ENCODE results near the gene NOTCH2.
"Not testable (repeated sequence)": the region's sequence is repeated elsewhere in the genome, so short reads cannot be mapped to it uniquely, and the experiment has no call there.

Gene NOTCH2

GRCh38 chr1:120032253-120032652 is 37.2 kb downstream of the NOTCH2 start:
- not testable (repeated sequence) for H3K27me3 ChIP-seq (ENCODE audit: control insufficient read depth in 1 of 2, insufficient read depth in 2 of 2, low read length in 2 of 2); H3K27ac ChIP-seq (ENCODE audit: low read depth, low read length); H3K4me1 ChIP-seq (ENCODE audit: insufficient read depth, low read length); H3K36me3 ChIP-seq (ENCODE audit: insufficient read depth, low read length); H3K9ac ChIP-seq (ENCODE audit: low read length); H3K9me3 ChIP-seq (ENCODE audit: low read length); H3K4me3 ChIP-seq (ENCODE audit: low read depth in 1 of 2, low read length in 2 of 2)

- H3K4me3 ChIP-seq (ENCODE audit: low read depth in 1 of 2, low read length in 2 of 2); H3K36me3 ChIP-seq (ENCODE audit: insufficient read depth, low read length); H3K27ac ChIP-seq (ENCODE audit: low read depth, low read length); H3K27me3 ChIP-seq (ENCODE audit: control insufficient read depth in 1 of 2, insufficient read depth in 2 of 2, low read length in 2 of 2); H3K9ac ChIP-seq (ENCODE audit: low read length); H3K9me3 ChIP-seq (ENCODE audit: low read length); H3K4me1 ChIP-seq (ENCODE audit: insufficient read depth, low read length): not testable (repeated sequence)
Observed at GRCh38 chr1:120023791-120024190, 45.7 kb downstream of the NOTCH2 start.

GRCh38 chr1:120014978-120015377 is 54.5 kb downstream of the NOTCH2 start:
- H3K4me3 ChIP-seq (ENCODE audit: low read depth in 1 of 2, low read length in 2 of 2); H3K27ac ChIP-seq (ENCODE audit: low read depth, low read length); H3K9me3 ChIP-seq (ENCODE audit: low read length); H3K36me3 ChIP-seq (ENCODE audit: insufficient read depth, low read length); H3K9ac ChIP-seq (ENCODE audit: low read length); H3K27me3 ChIP-seq (ENCODE audit: control insufficient read depth in 1 of 2, insufficient read depth in 2 of 2, low read length in 2 of 2); H3K4me1 ChIP-seq (ENCODE audit: insufficient read depth, low read length): not testable (repeated sequence)

GRCh38 chr1:120008320-120008719 is 61.1 kb downstream of the NOTCH2 start:
- H3K27ac ChIP-seq (ENCODE audit: low read depth, low read length); H3K4me3 ChIP-seq (ENCODE audit: low read depth in 1 of 2, low read length in 2 of 2); H3K9ac ChIP-seq (ENCODE audit: low read length); H3K9me3 ChIP-seq (ENCODE audit: low read length); H3K27me3 ChIP-seq (ENCODE audit: control insufficient read depth in 1 of 2, insufficient read depth in 2 of 2, low read length in 2 of 2); H3K4me1 ChIP-seq (ENCODE audit: insufficient read depth, low read length); H3K36me3 ChIP-seq (ENCODE audit: insufficient read depth, low read length): not testable (repeated sequence)

GRCh38 chr1:120007850-120008249 is 61.6 kb downstream of the NOTCH2 start:
- H3K36me3 ChIP-seq (ENCODE audit: insufficient read depth, low read length); H3K4me1 ChIP-seq (ENCODE audit: insufficient read depth, low read length); H3K27ac ChIP-seq (ENCODE audit: low read depth, low read length); H3K27me3 ChIP-seq (ENCODE audit: control insufficient read depth in 1 of 2, insufficient read depth in 2 of 2, low read length in 2 of 2); H3K4me3 ChIP-seq (ENCODE audit: low read depth in 1 of 2, low read length in 2 of 2); H3K9me3 ChIP-seq (ENCODE audit: low read length); H3K9ac ChIP-seq (ENCODE audit: low read length): not testable (repeated sequence)

- H3K27ac ChIP-seq (ENCODE audit: low read depth, low read length); H3K36me3 ChIP-seq (ENCODE audit: insufficient read depth, low read length); H3K9me3 ChIP-seq (ENCODE audit: low read length); H3K4me1 ChIP-seq (ENCODE audit: insufficient read depth, low read length); H3K4me3 ChIP-seq (ENCODE audit: low read depth in 1 of 2, low read length in 2 of 2); H3K9ac ChIP-seq (ENCODE audit: low read length); H3K27me3 ChIP-seq (ENCODE audit: control insufficient read depth in 1 of 2, insufficient read depth in 2 of 2, low read length in 2 of 2): not testable (repeated sequence)
Observed at GRCh38 chr1:120001035-120001434, 68.4 kb downstream of the NOTCH2 start.

- not testable (repeated sequence) for H3K27me3 ChIP-seq (ENCODE audit: control insufficient read depth in 1 of 2, insufficient read depth in 2 of 2, low read length in 2 of 2); H3K4me1 ChIP-seq (ENCODE audit: insufficient read depth, low read length); H3K4me3 ChIP-seq (ENCODE audit: low read depth in 1 of 2, low read length in 2 of 2); H3K9me3 ChIP-seq (ENCODE audit: low read length); H3K9ac ChIP-seq (ENCODE audit: low read length); H3K36me3 ChIP-seq (ENCODE audit: insufficient read depth, low read length); H3K27ac ChIP-seq (ENCODE audit: low read depth, low read length)
Observed at GRCh38 chr1:119996731-119997312, 72.6 kb downstream of the NOTCH2 start.

GRCh38 chr1:119995975-119996374 is 73.5 kb downstream of the NOTCH2 start:
- H3K9ac ChIP-seq (ENCODE audit: low read length); H3K9me3 ChIP-seq (ENCODE audit: low read length); H3K27ac ChIP-seq (ENCODE audit: low read depth, low read length); H3K4me1 ChIP-seq (ENCODE audit: insufficient read depth, low read length); H3K36me3 ChIP-seq (ENCODE audit: insufficient read depth, low read length); H3K27me3 ChIP-seq (ENCODE audit: control insufficient read depth in 1 of 2, insufficient read depth in 2 of 2, low read length in 2 of 2); H3K4me3 ChIP-seq (ENCODE audit: low read depth in 1 of 2, low read length in 2 of 2): not testable (repeated sequence)

- no peak overlapping the region for H3K4me3 ChIP-seq (ENCODE audit: low read depth in 1 of 2, low read length in 2 of 2)
- no peak overlapping the region for H3K27ac ChIP-seq (ENCODE audit: low read depth, low read length)
- H3K9ac ChIP-seq (ENCODE audit: low read length): no peak overlapping the region
- H3K27me3 ChIP-seq (ENCODE audit: control insufficient read depth in 1 of 2, insufficient read depth in 2 of 2, low read length in 2 of 2): no peaks in the 10 kb centered on the region
- peaks cover 8% of the 10 kb centered on the region for H3K36me3 ChIP-seq (ENCODE audit: insufficient read depth, low read length)
- H3K4me1 ChIP-seq (ENCODE audit: insufficient read depth, low read length): peaks cover 13% of the 10 kb centered on the region
- no peaks in the 10 kb centered on the region for H3K9me3 ChIP-seq (ENCODE audit: low read length)
Observed at GRCh38 chr1:119988306-119989062, 81.0 kb downstream of the NOTCH2 start.

GRCh38 chr1:119987686-119988085 is 81.8 kb downstream of the NOTCH2 start:
- H3K4me1 ChIP-seq (ENCODE audit: insufficient read depth, low read length): peaks cover 14% of the 10 kb centered on the region
- no peaks in the 10 kb centered on the region for H3K27me3 ChIP-seq (ENCODE audit: control insufficient read depth in 1 of 2, insufficient read depth in 2 of 2, low read length in 2 of 2)
- H3K9me3 ChIP-seq (ENCODE audit: low read length): no peaks in the 10 kb centered on the region
- no peak overlapping the region for H3K4me3 ChIP-seq (ENCODE audit: low read depth in 1 of 2, low read length in 2 of 2)
- no peak overlapping the region for H3K9ac ChIP-seq (ENCODE audit: low read length)
- H3K36me3 ChIP-seq (ENCODE audit: insufficient read depth, low read length): peaks cover 8% of the 10 kb centered on the region
- peak overlapping the region; percentile 12 for H3K27ac ChIP-seq (ENCODE audit: low read depth, low read length)

GRCh38 chr1:119987112-119987511 is 82.3 kb downstream of the NOTCH2 start:
- H3K27me3 ChIP-seq (ENCODE audit: control insufficient read depth in 1 of 2, insufficient read depth in 2 of 2, low read length in 2 of 2): no peaks in the 10 kb centered on the region

GRCh38 chr1:119986007-119986497 is 83.4 kb downstream of the NOTCH2 start:
- no peak overlapping the region for H3K27ac ChIP-seq (ENCODE audit: low read depth, low read length)
- H3K27me3 ChIP-seq (ENCODE audit: control insufficient read depth in 1 of 2, insufficient read depth in 2 of 2, low read length in 2 of 2): no peaks in the 10 kb centered on the region
- peaks cover 29% of the 10 kb centered on the region for H3K4me1 ChIP-seq (ENCODE audit: insufficient read depth, low read length)
- peaks cover 8% of the 10 kb centered on the region for H3K36me3 ChIP-seq (ENCODE audit: insufficient read depth, low read length)
- no peak overlapping the region for H3K4me3 ChIP-seq (ENCODE audit: low read depth in 1 of 2, low read length in 2 of 2)
- H3K9me3 ChIP-seq (ENCODE audit: low read length): no peaks in the 10 kb centered on the region
- H3K9ac ChIP-seq (ENCODE audit: low read length): no peak overlapping the region

More at GRCh38 chr1:119987112-119987511, 82.3 kb downstream of the NOTCH2 start:
- no peak overlapping the region for H3K9ac ChIP-seq (ENCODE audit: low read length)
- H3K27ac ChIP-seq (ENCODE audit: low read depth, low read length): no peak overlapping the region
- H3K4me1 ChIP-seq (ENCODE audit: insufficient read depth, low read length): peaks cover 20% of the 10 kb centered on the region
- no peak overlapping the region for H3K4me3 ChIP-seq (ENCODE audit: low read depth in 1 of 2, low read length in 2 of 2)
- H3K36me3 ChIP-seq (ENCODE audit: insufficient read depth, low read length): peaks cover 8% of the 10 kb centered on the region
- no peaks in the 10 kb centered on the region for H3K9me3 ChIP-seq (ENCODE audit: low read length)

Data from muscle layer of colon (tissue), 2 donors.